GM23338 (cell line): ENCODE results near the gene TAF4. TPM values are rescaled to one million over a fixed set of nuclear protein-coding genes. Genes with fewer than 3 reads are reported as not detected.

Experiments used
- ATAC-seq: fragments of 200-7000 bp; cut with Tn5 transposase; 3 replicates; pipeline ENCODE4 v1.9.1; 2020
- DNase-seq: peaks from one replicate; pipeline ENCODE4 v3.0.0-alpha.2; 2015; ENCODE audit warnings: low spot score
- H2AFZ ChIP-seq: fragments of 200-600 bp; sonication (generic); 2 replicates; pipeline ENCODE4 v1.8.0; 2016; ENCODE audit warnings: antibody characterized with exemption, mild to moderate bottlenecking, moderate library complexity
- H3F3A ChIP-seq: fragments of 200-600 bp; sonication (generic); replicated peaks from 2 replicates; pipeline ENCODE4 v1.8.0; 2017; ENCODE audit warnings: antibody characterized with exemption, mixed run types, low read depth
- H3K27ac ChIP-seq: fragments of 200-600 bp; sonication (generic); 2 replicates; pipeline ENCODE4 v1.6.1; 2016; ENCODE audit warnings: low read depth
- H3K27me3 ChIP-seq: fragments of 200-600 bp; sonication (generic); 2 replicates; pipeline ENCODE4 v1.8.0; 2016; ENCODE audit warnings: mild to moderate bottlenecking, mixed run types, moderate library complexity; ENCODE audit not compliant: insufficient read depth
- H3K36me3 ChIP-seq: fragments of 200-600 bp; sonication (generic); 2 replicates; pipeline ENCODE4 v1.8.0; 2016; ENCODE audit warnings: mild to moderate bottlenecking; ENCODE audit not compliant: insufficient read depth
- H3K4me1 ChIP-seq: fragments of 200-600 bp; sonication (generic); 2 replicates; pipeline ENCODE4 v1.8.0; 2016; ENCODE audit warnings: mild to moderate bottlenecking, moderate library complexity; ENCODE audit not compliant: insufficient read depth
- H3K4me2 ChIP-seq: fragments of 200-600 bp; sonication (generic); 2 replicates; pipeline ENCODE4 v1.7.1; 2017; ENCODE audit warnings: mixed run types
- H3K4me3 ChIP-seq: fragments of 200-600 bp; sonication (generic); 2 replicates; pipeline ENCODE4 v1.6.1; 2016; ENCODE audit warnings: mixed run types
- H3K79me2 ChIP-seq: fragments of 200-600 bp; sonication (generic); replicated peaks from 2 replicates; pipeline ENCODE4 v1.8.0; 2017; ENCODE audit warnings: mild to moderate bottlenecking; ENCODE audit not compliant: insufficient read depth
- H3K9me2 ChIP-seq: fragments of 200-600 bp; sonication (generic); 2 replicates; pipeline ENCODE4 v1.8.0; 2017; ENCODE audit not compliant: insufficient read depth
- H4K20me1 ChIP-seq: fragments of 200-600 bp; sonication (generic); replicated peaks from 2 replicates; pipeline ENCODE4 v1.8.0; 2017; ENCODE audit warnings: mild to moderate bottlenecking; ENCODE audit not compliant: insufficient read depth
- H3K27ac Mint-ChIP-seq: 2 replicates; pipeline ENCODE4 v1.8.0; 2020; ENCODE audit warnings: inconsistent platforms, mild to moderate bottlenecking, moderate library complexity, mixed read lengths
- H3K27me3 Mint-ChIP-seq: 3 replicates; pipeline ENCODE4 v1.8.0; 2022; ENCODE audit warnings: low read depth, mild to moderate bottlenecking, moderate library complexity, mixed read lengths, inconsistent platforms; ENCODE audit not compliant: insufficient read depth, poor library complexity
- H3K36me3 Mint-ChIP-seq: 3 replicates; pipeline ENCODE4 v1.8.0; 2021; ENCODE audit warnings: low read depth, mild to moderate bottlenecking, inconsistent platforms, moderate library complexity, mixed read lengths
- H3K4me1 Mint-ChIP-seq: 3 replicates; pipeline ENCODE4 v1.8.0; 2020; ENCODE audit warnings: mild to moderate bottlenecking, inconsistent platforms, mixed read lengths
- H3K4me3 Mint-ChIP-seq: 3 replicates; pipeline ENCODE4 v1.8.0; 2021; ENCODE audit warnings: moderate library complexity, mild to moderate bottlenecking, inconsistent platforms, mixed read lengths
- H3K9me3 Mint-ChIP-seq: 3 replicates; pipeline ENCODE4 v1.8.0; 2020; ENCODE audit warnings: moderate library complexity, mild to moderate bottlenecking, inconsistent platforms, mixed read lengths
- EZH2 ChIP-seq: fragments of 200-600 bp; sonication (generic); IDR thresholded peaks from one replicate; pipeline ENCODE4 v1.8.0; 2017; ENCODE audit warnings: antibody characterized with exemption, mild to moderate bottlenecking, low read depth; ENCODE audit not compliant: unreplicated experiment
- EZH2phosphoT487 ChIP-seq: fragments of 200-600 bp; sonication (generic); IDR thresholded peaks from one replicate; pipeline ENCODE4 v1.8.1; 2018; ENCODE audit warnings: antibody characterized with exemption; ENCODE audit not compliant: unreplicated experiment
- NANOG ChIP-seq: IDR thresholded peaks from 2 replicates; pipeline ENCODE4 v1.6.1; 2016; ENCODE audit warnings: antibody characterized with exemption, borderline replicate concordance
- REST ChIP-seq: IDR thresholded peaks from one replicate; pipeline ENCODE4 v1.6.1; 2018; ENCODE audit warnings: antibody characterized with exemption; ENCODE audit not compliant: unreplicated experiment
- STAT1 ChIP-seq: IDR thresholded peaks from one replicate; pipeline ENCODE4 v1.6.1; 2016; ENCODE audit warnings: antibody characterized with exemption; ENCODE audit not compliant: unreplicated experiment
- ZNF331 ChIP-seq: fragments of 250-450 bp; sonication (Bioruptor Pico); IDR thresholded peaks from 2 replicates; pipeline ENCODE4 v1.5.0; 2020; ENCODE audit warnings: low read depth, mild to moderate bottlenecking, moderate library complexity
- polyA plus RNA-seq: library from polyadenylated mRNA; unstranded; fragments of >200 nt; fragmentation: Nextera tagmentation; extraction: Ambion mirVana; gene quantifications from 2 replicates; pipeline ENCODE4 v1.2.1, GENCODE V29; 2016
- total RNA-seq: library from RNA; depleted of rRNA; stranded (reverse); fragments of >200 nt; shearing (Covaris generic); gene quantifications from 2 replicates; pipeline ENCODE4 v1.2.3, GENCODE V29; 2014
- TF ChIP-seq, protein P1 (sequence below), 2 experiments: fragments of 200-600 bp in 1 of 2; sonication (generic) in 1 of 2; conservative IDR thresholded peaks; 2 replicates each; pipeline versions ENCODE4 v1.5.1 to v1.6.1; 2016 to 2017; ENCODE audit warnings: antibody characterized with exemption in 2 of 2, low read depth in 2 of 2, mild to moderate bottlenecking in 2 of 2, moderate library complexity in 1 of 2

Gene TAF4
- total and polyA plus RNA-seq, 2 experiments from 2014 or later = 7.2 to 60.0 TPM

DNA sequence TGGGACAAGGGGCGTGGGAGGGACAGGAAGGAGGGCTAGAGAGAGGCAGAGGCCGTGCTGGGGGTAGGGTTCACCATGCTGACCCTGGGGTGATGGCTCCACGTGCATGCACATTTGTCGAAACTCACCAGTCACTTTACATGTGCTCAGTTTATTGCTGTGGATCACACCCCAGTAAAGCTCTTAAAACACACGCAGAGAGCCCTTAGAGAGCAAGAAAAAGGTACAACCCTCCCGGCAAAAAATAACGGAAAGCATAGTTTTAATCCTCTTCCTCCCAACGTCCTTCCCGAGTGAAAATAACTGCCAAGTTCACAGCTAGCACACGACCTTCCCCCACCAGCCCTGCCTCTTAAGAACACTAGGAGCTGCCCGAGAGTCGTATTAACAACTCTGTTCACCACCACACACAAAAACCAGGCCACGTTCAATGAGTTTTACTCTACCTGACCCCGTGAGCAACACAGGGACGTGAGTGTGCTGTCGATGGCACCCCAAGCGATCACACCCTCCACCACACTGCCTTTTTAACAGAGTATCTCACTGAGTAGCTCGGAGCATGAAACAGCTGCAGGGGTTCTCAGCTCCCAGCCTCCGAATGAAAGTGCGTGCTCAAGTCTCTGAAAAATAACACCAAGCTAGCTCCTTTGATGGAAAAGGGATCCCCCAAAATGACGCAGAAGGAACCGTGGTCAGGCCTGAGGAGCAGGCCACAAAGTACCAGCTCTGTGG, 39.7 kb downstream of the TAF4 start:
- peaks cover 23% of the 10 kb centered on the region for H3K4me1 ChIP-seq
- H2AFZ ChIP-seq = no peak overlapping the region
- H3F3A ChIP-seq = no peaks in the 10 kb centered on the region
- no peak overlapping the region for H3K4me3 Mint-ChIP-seq
- H3K4me2 ChIP-seq = peak overlapping the region; percentile 43; the same call in 1 of the 2 replicates
- no peaks in the 10 kb centered on the region for H3K9me2 ChIP-seq
- peak overlapping the region; percentile 57 for H3K27ac Mint-ChIP-seq
- no peak for DNase-seq
- no peaks in the 10 kb centered on the region for H3K27me3 ChIP-seq
- peaks cover 100% of the 10 kb centered on the region for H3K79me2 ChIP-seq
- H4K20me1 ChIP-seq = peaks cover 75% of the 10 kb centered on the region
- TF ChIP-seq NANOG (no peak), EZH2 (no peak), ZNF331 (no peak)
- TF ChIP-seq, protein P1, sequence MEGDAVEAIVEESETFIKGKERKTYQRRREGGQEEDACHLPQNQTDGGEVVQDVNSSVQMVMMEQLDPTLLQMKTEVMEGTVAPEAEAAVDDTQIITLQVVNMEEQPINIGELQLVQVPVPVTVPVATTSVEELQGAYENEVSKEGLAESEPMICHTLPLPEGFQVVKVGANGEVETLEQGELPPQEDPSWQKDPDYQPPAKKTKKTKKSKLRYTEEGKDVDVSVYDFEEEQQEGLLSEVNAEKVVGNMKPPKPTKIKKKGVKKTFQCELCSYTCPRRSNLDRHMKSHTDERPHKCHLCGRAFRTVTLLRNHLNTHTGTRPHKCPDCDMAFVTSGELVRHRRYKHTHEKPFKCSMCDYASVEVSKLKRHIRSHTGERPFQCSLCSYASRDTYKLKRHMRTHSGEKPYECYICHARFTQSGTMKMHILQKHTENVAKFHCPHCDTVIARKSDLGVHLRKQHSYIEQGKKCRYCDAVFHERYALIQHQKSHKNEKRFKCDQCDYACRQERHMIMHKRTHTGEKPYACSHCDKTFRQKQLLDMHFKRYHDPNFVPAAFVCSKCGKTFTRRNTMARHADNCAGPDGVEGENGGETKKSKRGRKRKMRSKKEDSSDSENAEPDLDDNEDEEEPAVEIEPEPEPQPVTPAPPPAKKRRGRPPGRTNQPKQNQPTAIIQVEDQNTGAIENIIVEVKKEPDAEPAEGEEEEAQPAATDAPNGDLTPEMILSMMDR (conservative IDR thresholded peaks at IDR 0.05; ENCODE audit: low read depth in 2 of 2) = 0 out of 4 replicates have a peak, but pooled peaks of 1 of the 2 experiments have one; percentile 15
- H3K4me3 ChIP-seq = no peak overlapping the region
- ATAC-seq = peak; percentile 12; the same call in 2 of the 3 replicates
- peaks cover 52% of the 10 kb centered on the region for H3K4me1 Mint-ChIP-seq
- peaks cover 2% of the 10 kb centered on the region; the same call in 1 of the 3 replicates for H3K36me3 Mint-ChIP-seq
- H3K36me3 ChIP-seq = no peaks in the 10 kb centered on the region
- peaks cover 10% of the 10 kb centered on the region for H3K27me3 Mint-ChIP-seq
- H3K9me3 Mint-ChIP-seq = no peaks in the 10 kb centered on the region
- peak overlapping the region; percentile 76; the same call in 1 of the 2 replicates for H3K27ac ChIP-seq

GRCh38 chr20:62025394-62025793, 40.3 kb downstream of the TAF4 start:
- Histone ChIP-seq H3K36me3 (no peaks in the 10 kb centered on the region), H3K27me3 (no peaks in the 10 kb centered on the region), H3K4me1 (peaks cover 17% of the 10 kb centered on the region), H3K4me2 (no peak overlapping the region), H3K79me2 (peaks cover 100% of the 10 kb centered on the region), H3F3A (no peaks in the 10 kb centered on the region), H2AFZ (no peak overlapping the region), H3K4me3 (no peak overlapping the region), H3K9me2 (no peaks in the 10 kb centered on the region), H4K20me1 (peaks cover 73% of the 10 kb centered on the region), H3K27ac (0 out of 2 replicates have a peak overlapping the region, but pooled peaks have one; percentile 19)
- Mint-ChIP-seq H3K4me1 (peaks cover 54% of the 10 kb centered on the region), H3K9me3 (no peaks in the 10 kb centered on the region), H3K36me3 (peaks cover 2% of the 10 kb centered on the region; the same call in 1 of the 3 replicates), H3K4me3 (no peak overlapping the region), H3K27ac (no peak overlapping the region), H3K27me3 (peaks cover 9% of the 10 kb centered on the region)
- TF ChIP-seq REST (no peak), NANOG (no peak), EZH2phosphoT487 (no peak), ZNF331 (no peak), STAT1 (no peak)
- ATAC-seq = no peak
- no peak for DNase-seq
